Nephron (organoid): ENCODE results near the gene GNG7.

ENCODE experiments used
- H3K27ac Mint-ChIP-seq, 3 experiments: 2 replicates each; pipeline ENCODE4 v1.8.0; 2020; ENCODE audit warnings: mixed read lengths in 3 of 3, mild to moderate bottlenecking in 2 of 3, moderate library complexity in 1 of 3
- H3K27me3 Mint-ChIP-seq: 2 replicates; pipeline ENCODE4 v1.8.0; 2021; ENCODE audit warnings: low read depth, mild to moderate bottlenecking, moderate library complexity, mixed read lengths
- H3K36me3 Mint-ChIP-seq: 2 replicates; pipeline ENCODE4 v1.8.0; 2020; ENCODE audit warnings: low read depth, mixed read lengths
- H3K4me1 Mint-ChIP-seq: 2 replicates; pipeline ENCODE4 v1.8.0; 2020; ENCODE audit warnings: mixed read lengths
- H3K4me3 Mint-ChIP-seq, 3 experiments: 2 replicates each; pipeline ENCODE4 v1.8.0; 2020; ENCODE audit warnings: mild to moderate bottlenecking in 3 of 3, mixed read lengths in 3 of 3, moderate library complexity in 2 of 3
- H3K9me3 Mint-ChIP-seq: 2 replicates; pipeline ENCODE4 v1.8.0; 2020; ENCODE audit warnings: mixed read lengths
- CTCF ChIP-seq, 3 experiments: fragments of 200-600 bp; sonication (generic); IDR thresholded peaks; one replicate each; pipeline ENCODE4 v1.5.0; 2021; ENCODE audit warnings: antibody characterized with exemption in 3 of 3; ENCODE audit not compliant: unreplicated experiment in 3 of 3

Gene GNG7

GRCh38 chr19:2485428-2485827 lies 217.1 kb downstream of the GNG7 start:
- Mint-ChIP-seq H3K27ac (no peak overlapping the region), H3K27me3 (peaks cover 40% of the 10 kb centered on the region), H3K36me3 (no peaks in the 10 kb centered on the region), H3K4me1 (no peaks in the 10 kb centered on the region), H3K4me3 (no peak overlapping the region), H3K9me3 (peaks cover 8% of the 10 kb centered on the region)
- no peak for TF ChIP-seq CTCF (IDR thresholded peaks at IDR 0.05; ENCODE audit: unreplicated experiment in 3 of 3)

GRCh38 chr19:2484178-2484937 lies 218.1 kb downstream of the GNG7 start:
- Mint-ChIP-seq H3K4me3 (no peak overlapping the region), H3K9me3 (peaks cover 8% of the 10 kb centered on the region), H3K27me3 (peaks cover 45% of the 10 kb centered on the region), H3K36me3 (no peaks in the 10 kb centered on the region), H3K27ac (no peak overlapping the region), H3K4me1 (no peaks in the 10 kb centered on the region)
- TF ChIP-seq CTCF (IDR thresholded peaks at IDR 0.05; ENCODE audit: unreplicated experiment in 3 of 3) = no peak

GRCh38 chr19:2483484-2484151 lies 218.9 kb downstream of the GNG7 start:
- H3K36me3 Mint-ChIP-seq = no peaks in the 10 kb centered on the region
- no peak overlapping the region for H3K4me3 Mint-ChIP-seq
- no peak overlapping the region for H3K27ac Mint-ChIP-seq
- H3K9me3 Mint-ChIP-seq = peaks cover 8% of the 10 kb centered on the region
- H3K4me1 Mint-ChIP-seq = peaks cover under 1% of the 10 kb centered on the region
- H3K27me3 Mint-ChIP-seq = peaks cover 47% of the 10 kb centered on the region
- TF ChIP-seq CTCF (IDR thresholded peaks at IDR 0.05; ENCODE audit: unreplicated experiment in 3 of 3) = no peak

- Mint-ChIP-seq H3K36me3 (no peaks in the 10 kb centered on the region), H3K4me3 (no peak overlapping the region), H3K4me1 (peaks cover 6% of the 10 kb centered on the region), H3K27ac (no peak overlapping the region), H3K9me3 (peaks cover 8% of the 10 kb centered on the region), H3K27me3 (peaks cover 47% of the 10 kb centered on the region)
- TF ChIP-seq CTCF (IDR thresholded peaks at IDR 0.05; ENCODE audit: unreplicated experiment in 3 of 3) = no peak
Measured at GRCh38 chr19:2483084-2483483, 219.4 kb downstream of the GNG7 start.

GRCh38 chr19:2482354-2483038 lies 220.0 kb downstream of the GNG7 start:
- H3K4me3 Mint-ChIP-seq = no peak overlapping the region

More at GRCh38 chr19:2482354-2483038, 220.0 kb downstream of the GNG7 start:
- H3K27me3 Mint-ChIP-seq = peaks cover 49% of the 10 kb centered on the region
- peaks cover 8% of the 10 kb centered on the region for H3K9me3 Mint-ChIP-seq
- H3K4me1 Mint-ChIP-seq = peaks cover 12% of the 10 kb centered on the region
- H3K36me3 Mint-ChIP-seq = no peaks in the 10 kb centered on the region
- TF ChIP-seq CTCF (IDR thresholded peaks at IDR 0.05; ENCODE audit: unreplicated experiment in 3 of 3) = no peak
- no peak overlapping the region for H3K27ac Mint-ChIP-seq
